ENCODE results near the gene SLC9C2.

SLC9C2 gene

DNA sequence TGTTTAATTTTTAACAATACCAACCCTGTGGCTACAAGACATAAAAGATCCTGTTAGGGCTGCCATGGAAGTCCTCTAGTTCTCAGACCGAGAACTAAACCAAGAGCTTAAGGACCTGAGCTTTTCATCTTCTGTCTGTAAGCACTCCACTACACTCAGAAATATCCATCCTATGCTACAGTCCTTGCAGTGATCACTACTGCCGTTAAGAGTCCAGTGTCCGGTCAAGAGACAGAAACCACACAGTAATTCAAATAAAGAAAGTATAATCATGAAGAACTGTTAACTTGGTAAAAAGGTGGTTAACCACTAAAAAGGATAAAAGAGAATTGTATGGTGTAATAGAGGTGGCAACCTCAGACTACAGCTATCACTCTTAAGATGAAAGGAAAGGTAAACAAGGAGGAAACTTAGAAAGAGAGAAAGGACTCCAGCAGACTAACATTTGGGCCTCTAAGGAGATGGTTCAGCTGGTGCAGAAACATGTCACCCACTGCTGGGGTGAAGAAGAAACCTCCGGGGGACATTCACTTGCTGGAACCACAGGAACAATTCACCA is 147.8 kb downstream of the SLC9C2 start:
- in situ Hi-C loops (cut with MboI; ENCODE audit: low sequenced_read_pairs): no loop called here

DNA sequence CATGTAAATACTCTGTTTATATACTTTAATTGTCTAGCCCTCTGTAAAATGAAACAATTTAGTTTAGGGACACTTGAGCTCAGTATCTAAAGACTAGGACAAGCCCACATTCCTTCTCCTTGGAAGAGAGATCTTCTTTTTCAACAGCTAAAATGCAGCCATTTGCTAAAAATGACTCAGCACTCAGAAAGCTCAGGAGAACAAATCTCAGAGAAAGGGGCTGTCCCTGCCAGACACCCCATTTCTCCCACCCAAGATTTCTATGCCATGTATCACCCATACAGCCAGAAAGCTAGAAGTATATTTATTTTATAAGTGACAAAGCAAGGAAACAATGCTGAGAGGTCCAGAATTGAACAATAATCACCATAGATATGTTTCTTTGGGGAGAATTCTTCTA is 148.9 kb downstream of the SLC9C2 start:
- in situ Hi-C loops (cut with MboI; ENCODE audit: low sequenced_read_pairs): no loop called here

DNA sequence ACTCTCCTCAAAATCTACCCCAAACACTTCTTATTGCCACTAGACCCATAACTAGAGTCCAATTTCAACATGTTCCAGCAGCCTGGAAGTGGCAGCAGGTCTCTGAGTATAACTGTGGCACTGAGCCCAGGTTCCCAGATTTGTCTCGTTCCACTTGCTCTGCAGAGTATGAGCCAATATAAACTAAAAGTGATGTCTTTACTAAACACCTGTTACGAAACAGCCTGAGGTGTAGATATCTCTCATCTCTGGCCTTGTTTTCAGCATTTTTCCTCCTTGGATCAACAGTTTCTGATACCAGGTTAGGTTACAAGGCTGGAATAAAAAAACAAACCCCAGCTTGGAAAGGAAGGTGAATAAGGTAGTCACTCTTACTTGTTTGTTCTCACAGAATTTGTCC is 150.9 kb downstream of the SLC9C2 start:
- in situ Hi-C loops (cut with MboI; ENCODE audit: low sequenced_read_pairs): no loop called here

All from HL-60/S4 treated with retinoic acid at 250 ng/mL for 4 days and 3 days (cell line).